BLaER1 treated with 17β-estradiol and CSF1 and Interleukin-3, amounts not matched to agents 10 nM and 100 nM (cell line): ENCODE measurements around the gene E2F3.

Experiments
- H3K27ac ChIP-seq, 11 experiments: shearing (Covaris generic); formaldehyde crosslinking; 2 replicates each; pipeline ENCODE4 v1.8.1; 2022
- H3K27me3 ChIP-seq, 11 experiments: shearing (Covaris generic); formaldehyde crosslinking; 2 replicates each; pipeline ENCODE4 v1.8.1; 2022
- H3K36me3 ChIP-seq, 11 experiments: shearing (Covaris generic); formaldehyde crosslinking; 2 replicates each; pipeline ENCODE4 v1.8.1; 2022
- H3K4me1 ChIP-seq, 10 experiments: shearing (Covaris generic); formaldehyde crosslinking; 2 replicates each; pipeline ENCODE4 v1.8.1; 2022
- H3K4me2 ChIP-seq, 11 experiments: shearing (Covaris generic); formaldehyde crosslinking; 2 replicates each; pipeline ENCODE4 v1.8.1; 2022
- H3K4me3 ChIP-seq, 10 experiments: shearing (Covaris generic); formaldehyde crosslinking; 2 replicates each; pipeline ENCODE4 v1.8.1; 2022
- H3K9ac ChIP-seq, 11 experiments: shearing (Covaris generic); formaldehyde crosslinking; 2 replicates each; pipeline ENCODE4 v1.8.1; 2022
- H3K9me3 ChIP-seq, 11 experiments: shearing (Covaris generic); formaldehyde crosslinking; replicated peaks in 1 of 11; 2 replicates each; pipeline ENCODE4 v1.8.1; 2022
- H4K20me1 ChIP-seq, 11 experiments: shearing (Covaris generic); formaldehyde crosslinking; 2 replicates each; pipeline ENCODE4 v1.8.1; 2022
- Cebpa-rat ChIP-seq, 11 experiments: shearing (Covaris generic); IDR thresholded peaks; 2 replicates each; pipeline ENCODE4 v1.8.1; 2022

Gene E2F3

GRCh38 chr6:20366082-20366830, 35.4 kb upstream of the E2F3 start:
- Histone ChIP-seq H3K4me1 (peaks cover 0 to 9% (median 7%) of the 10 kb centered on the region in 10 experiments; a peak in 7 of 20 replicates), H3K9ac (no peak overlapping the region), H4K20me1 (no peaks in the 10 kb centered on the region), H3K9me3 (no peaks in the 10 kb centered on the region), H3K36me3 (no peaks in the 10 kb centered on the region), H3K27ac (no peak overlapping the region), H3K27me3 (no peaks in the 10 kb centered on the region), H3K4me2 (peak overlapping the region in 7 of 11 experiments; percentile 8 to 49 (median 29); a peak in 9 of 22 replicates), H3K4me3 (no peak overlapping the region)
- no peak for TF ChIP-seq Cebpa-rat (IDR thresholded peaks at IDR 0.05)

- no peak for TF ChIP-seq Cebpa-rat (IDR thresholded peaks at IDR 0.05)
- H3K9me3 ChIP-seq, result no peaks in the 10 kb centered on the region
- H3K4me2 ChIP-seq, result no peak overlapping the region
- peaks cover 0 to 9% (median 7%) of the 10 kb centered on the region in 10 experiments; a peak in 7 of 20 replicates for H3K4me1 ChIP-seq
- H3K4me3 ChIP-seq, result no peak overlapping the region
- no peaks in the 10 kb centered on the region for H4K20me1 ChIP-seq
- H3K27ac ChIP-seq, result no peak overlapping the region
- no peaks in the 10 kb centered on the region for H3K27me3 ChIP-seq
- no peak overlapping the region for H3K9ac ChIP-seq
- no peaks in the 10 kb centered on the region for H3K36me3 ChIP-seq
Observed at GRCh38 chr6:20367743-20368485, 33.8 kb upstream of the E2F3 start.

GRCh38 chr6:20370393-20370792, 31.3 kb upstream of the E2F3 start:
- H3K27me3 ChIP-seq, result no peaks in the 10 kb centered on the region
- H3K9me3 ChIP-seq, result no peaks in the 10 kb centered on the region
- no peak overlapping the region for H3K4me2 ChIP-seq
- H3K9ac ChIP-seq, result no peak overlapping the region
- no peak overlapping the region for H3K4me3 ChIP-seq
- H4K20me1 ChIP-seq, result no peaks in the 10 kb centered on the region
- H3K36me3 ChIP-seq, result no peaks in the 10 kb centered on the region
- no peak overlapping the region for H3K27ac ChIP-seq
- no peak for TF ChIP-seq Cebpa-rat (IDR thresholded peaks at IDR 0.05)
- peaks cover 0 to 9% (median 7%) of the 10 kb centered on the region in 10 experiments; a peak in 7 of 20 replicates for H3K4me1 ChIP-seq

- H3K4me2 ChIP-seq, result no peak overlapping the region
- H4K20me1 ChIP-seq, result no peaks in the 10 kb centered on the region
- H3K4me3 ChIP-seq, result no peak overlapping the region
- no peak overlapping the region for H3K27ac ChIP-seq
- H3K36me3 ChIP-seq, result no peaks in the 10 kb centered on the region
- no peaks in the 10 kb centered on the region for H3K27me3 ChIP-seq
- no peak overlapping the region for H3K9ac ChIP-seq
- TF ChIP-seq Cebpa-rat (IDR thresholded peaks at IDR 0.05), result no peak
- peaks cover 0 to 9% (median 7%) of the 10 kb centered on the region in 10 experiments; a peak in 7 of 20 replicates for H3K4me1 ChIP-seq
- no peaks in the 10 kb centered on the region for H3K9me3 ChIP-seq
Observed at GRCh38 chr6:20370801-20371200, 30.9 kb upstream of the E2F3 start.

- Histone ChIP-seq H3K36me3 (no peaks in the 10 kb centered on the region), H3K4me3 (no peak overlapping the region), H3K27me3 (no peaks in the 10 kb centered on the region), H3K4me2 (no peak overlapping the region), H4K20me1 (no peaks in the 10 kb centered on the region), H3K27ac (no peak overlapping the region), H3K4me1 (peaks cover 0 to 17% (median 15%) of the 10 kb centered on the region in 10 experiments; a peak in 16 of 20 replicates), H3K9ac (no peak overlapping the region), H3K9me3 (peaks cover 0 to 3% (median under 1%) of the 10 kb centered on the region in 11 experiments; a peak in 7 of 22 replicates)
- no peak for TF ChIP-seq Cebpa-rat (IDR thresholded peaks at IDR 0.05)
Observed at GRCh38 chr6:20375436-20375835, 26.2 kb upstream of the E2F3 start.

GRCh38 chr6:20377623-20378265, 23.9 kb upstream of the E2F3 start:
- H3K27ac ChIP-seq, result peak overlapping the region in 4 of 11 experiments; percentile 7 to 49 (median 35); a peak in 3 of 22 replicates
- H3K4me2 ChIP-seq, result peak overlapping the region in 10 of 11 experiments; percentile 15 to 56 (median 49); a peak in 18 of 22 replicates
- H3K27me3 ChIP-seq, result no peaks in the 10 kb centered on the region
- no peaks in the 10 kb centered on the region for H3K36me3 ChIP-seq
- TF ChIP-seq Cebpa-rat (IDR thresholded peaks at IDR 0.05), result no peak
- H3K4me3 ChIP-seq, result no peak overlapping the region
- H3K9ac ChIP-seq, result peak overlapping the region in 1 of 11 experiments; percentile 5; a peak in 1 of 22 replicates
- H3K4me1 ChIP-seq, result peaks cover 0 to 17% (median 15%) of the 10 kb centered on the region in 10 experiments; a peak in 16 of 20 replicates
- peaks cover 12 to 20% (median 14%) of the 10 kb centered on the region in 11 experiments for H3K9me3 ChIP-seq
- H4K20me1 ChIP-seq, result no peaks in the 10 kb centered on the region

GRCh38 chr6:20379231-20379630, 22.4 kb upstream of the E2F3 start:
- peak overlapping the region in 1 of 11 experiments; percentile 12; a peak in 1 of 22 replicates for H3K27ac ChIP-seq

GRCh38 chr6:20386218-20386617, 15.5 kb upstream of the E2F3 start:
- TF ChIP-seq Cebpa-rat (IDR thresholded peaks at IDR 0.05), result no peak
- no peak overlapping the region for H3K4me2 ChIP-seq

More at GRCh38 chr6:20379231-20379630, 22.4 kb upstream of the E2F3 start:
- Histone ChIP-seq H3K36me3 (no peaks in the 10 kb centered on the region), H3K27me3 (no peaks in the 10 kb centered on the region), H3K9ac (no peak overlapping the region), H3K4me1 (peaks cover 0 to 17% (median 15%) of the 10 kb centered on the region in 10 experiments; a peak in 16 of 20 replicates), H4K20me1 (no peaks in the 10 kb centered on the region), H3K9me3 (peaks cover 12 to 20% (median 14%) of the 10 kb centered on the region in 11 experiments), H3K4me2 (no peak overlapping the region), H3K4me3 (no peak overlapping the region)
- TF ChIP-seq Cebpa-rat (IDR thresholded peaks at IDR 0.05), result no peak

GRCh38 chr6:20389066-20389465, 12.6 kb upstream of the E2F3 start:
- H3K9me3 ChIP-seq, result no peaks in the 10 kb centered on the region
- no peaks in the 10 kb centered on the region for H3K27me3 ChIP-seq
- no peak overlapping the region for H3K9ac ChIP-seq
- H3K4me1 ChIP-seq, result no peaks in the 10 kb centered on the region
- H3K4me3 ChIP-seq, result no peak overlapping the region
- H4K20me1 ChIP-seq, result no peaks in the 10 kb centered on the region
- no peak overlapping the region for H3K27ac ChIP-seq
- no peak overlapping the region for H3K4me2 ChIP-seq
- H3K36me3 ChIP-seq, result no peaks in the 10 kb centered on the region
- no peak for TF ChIP-seq Cebpa-rat (IDR thresholded peaks at IDR 0.05)

More at GRCh38 chr6:20386218-20386617, 15.5 kb upstream of the E2F3 start:
- no peaks in the 10 kb centered on the region for H3K4me1 ChIP-seq
- no peak overlapping the region for H3K27ac ChIP-seq
- H3K4me3 ChIP-seq, result no peak overlapping the region
- H3K27me3 ChIP-seq, result no peaks in the 10 kb centered on the region
- no peaks in the 10 kb centered on the region for H4K20me1 ChIP-seq
- H3K36me3 ChIP-seq, result no peaks in the 10 kb centered on the region
- peaks cover 5 to 10% (median 7%) of the 10 kb centered on the region in 11 experiments for H3K9me3 ChIP-seq
- H3K9ac ChIP-seq, result no peak overlapping the region
